Vagina (tissue), 2 donors: Measurements from ENCODE around the gene MT1E.

Experiments
- POLR2AphosphoS5 ChIP-seq, 2 donors: sonication (generic); formaldehyde crosslinking; IDR thresholded peaks; one replicate each; pipeline ENCODE4 v1.9.0; 2017; ENCODE audit warnings: antibody characterized with exemption in 2 of 2, mild to moderate bottlenecking in 2 of 2, low read depth in 1 of 2; ENCODE audit not compliant: insufficient read depth in 1 of 2
- TF ChIP-seq, protein P1 (sequence below), 3 experiments: fragments of 450-650 bp in 2 of 3; fragments of 200-600 bp in 1 of 3; sonication (generic) in 1 of 3; IDR thresholded peaks; one replicate each; pipeline ENCODE4 v1.5.1; 2017 to 2019; ENCODE audit warnings: antibody characterized with exemption in 3 of 3, mild to moderate bottlenecking in 2 of 3, moderate library complexity in 2 of 3

- TF ChIP-seq, protein P1, sequence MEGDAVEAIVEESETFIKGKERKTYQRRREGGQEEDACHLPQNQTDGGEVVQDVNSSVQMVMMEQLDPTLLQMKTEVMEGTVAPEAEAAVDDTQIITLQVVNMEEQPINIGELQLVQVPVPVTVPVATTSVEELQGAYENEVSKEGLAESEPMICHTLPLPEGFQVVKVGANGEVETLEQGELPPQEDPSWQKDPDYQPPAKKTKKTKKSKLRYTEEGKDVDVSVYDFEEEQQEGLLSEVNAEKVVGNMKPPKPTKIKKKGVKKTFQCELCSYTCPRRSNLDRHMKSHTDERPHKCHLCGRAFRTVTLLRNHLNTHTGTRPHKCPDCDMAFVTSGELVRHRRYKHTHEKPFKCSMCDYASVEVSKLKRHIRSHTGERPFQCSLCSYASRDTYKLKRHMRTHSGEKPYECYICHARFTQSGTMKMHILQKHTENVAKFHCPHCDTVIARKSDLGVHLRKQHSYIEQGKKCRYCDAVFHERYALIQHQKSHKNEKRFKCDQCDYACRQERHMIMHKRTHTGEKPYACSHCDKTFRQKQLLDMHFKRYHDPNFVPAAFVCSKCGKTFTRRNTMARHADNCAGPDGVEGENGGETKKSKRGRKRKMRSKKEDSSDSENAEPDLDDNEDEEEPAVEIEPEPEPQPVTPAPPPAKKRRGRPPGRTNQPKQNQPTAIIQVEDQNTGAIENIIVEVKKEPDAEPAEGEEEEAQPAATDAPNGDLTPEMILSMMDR (IDR thresholded peaks at IDR 0.05): no peak
- no peak for TF ChIP-seq POLR2AphosphoS5 (IDR thresholded peaks at IDR 0.05; ENCODE audit: insufficient read depth in 1 of 2, low read depth in 1 of 2)
Measured at GRCh38 chr16:56607675-56608042, 17.9 kb upstream of the MT1E start.
